Activated T-cell treated with anti-CD3 and anti-CD28 coated beads, Interleukin-2, amount 50 U/mL, for 24 hours (primary cell): ENCODE measurements around the gene GDNF.
"Not testable (repeated sequence)": the region's sequence is repeated elsewhere in the genome, so short reads cannot be mapped to it uniquely, and the experiment has no call there.

ENCODE experiments used
- DNase-seq: peaks from one replicate; pipeline ENCODE4 v3.0.0-alpha.2; 2020
- H3K27ac Mint-ChIP-seq: 2 replicates; pipeline ENCODE4 v1.8.0; 2020; ENCODE audit warnings: mild to moderate bottlenecking, mixed read lengths
- H3K27me3 Mint-ChIP-seq: 2 replicates; pipeline ENCODE4 v1.8.0; 2020; ENCODE audit warnings: mixed read lengths
- H3K36me3 Mint-ChIP-seq: 2 replicates; pipeline ENCODE4 v1.8.0; 2020; ENCODE audit warnings: low read depth, mixed read lengths
- H3K4me1 Mint-ChIP-seq: 2 replicates; pipeline ENCODE4 v1.8.0; 2020; ENCODE audit warnings: low read depth, mixed read lengths
- H3K4me3 Mint-ChIP-seq: 2 replicates; pipeline ENCODE4 v1.8.0; 2020; ENCODE audit warnings: mild to moderate bottlenecking, moderate library complexity, mixed read lengths
- H3K9me3 Mint-ChIP-seq: 2 replicates; pipeline ENCODE4 v1.8.0; 2020; ENCODE audit warnings: mixed read lengths

GDNF gene

GRCh38 chr5:37839407-37840052 lies at the start of gene GDNF:
GDNF (minus strand) TSS chr5:37840041; CDS start chr5:37834796, 5,245 bp downstream.
- H3K27ac Mint-ChIP-seq = no peak within 1 kb of the TSS
- H3K4me3 Mint-ChIP-seq = peak within 1 kb of the TSS; percentile 6
- peak; percentile 40 for DNase-seq

GRCh38 chr5:37888476-37888875 lies 48.6 kb upstream of the GDNF start:
- H3K27me3 Mint-ChIP-seq = peaks cover 3% of the 10 kb centered on the region

More at GRCh38 chr5:37839407-37840052, at the start of gene GDNF:
- peaks cover 34% of the 10 kb centered on the region for H3K4me1 Mint-ChIP-seq
- H3K27me3 Mint-ChIP-seq = peaks cover 81% of the 10 kb centered on the region
- no peaks in the 10 kb centered on the region for H3K36me3 Mint-ChIP-seq
- H3K9me3 Mint-ChIP-seq = no peaks in the 10 kb centered on the region

GRCh38 chr5:37886242-37886905 lies 46.5 kb upstream of the GDNF start:
- H3K36me3 Mint-ChIP-seq = no peaks in the 10 kb centered on the region
- no peak for DNase-seq
- H3K27ac Mint-ChIP-seq = no peak overlapping the region
- H3K27me3 Mint-ChIP-seq = peaks cover 9% of the 10 kb centered on the region
- no peaks in the 10 kb centered on the region for H3K9me3 Mint-ChIP-seq
- no peaks in the 10 kb centered on the region for H3K4me1 Mint-ChIP-seq
- no peak overlapping the region for H3K4me3 Mint-ChIP-seq

More at GRCh38 chr5:37888476-37888875, 48.6 kb upstream of the GDNF start:
- Mint-ChIP-seq H3K36me3 (no peaks in the 10 kb centered on the region), H3K4me3 (no peak overlapping the region), H3K4me1 (no peaks in the 10 kb centered on the region), H3K9me3 (no peaks in the 10 kb centered on the region), H3K27ac (no peak overlapping the region)
- no peak for DNase-seq

- no peaks in the 10 kb centered on the region for H3K4me1 Mint-ChIP-seq
- H3K9me3 Mint-ChIP-seq = no peaks in the 10 kb centered on the region
- peaks cover 9% of the 10 kb centered on the region for H3K27me3 Mint-ChIP-seq
- H3K27ac Mint-ChIP-seq = no peak overlapping the region
- no peaks in the 10 kb centered on the region for H3K36me3 Mint-ChIP-seq
- DNase-seq = no peak
- H3K4me3 Mint-ChIP-seq = no peak overlapping the region
These were observed 42.8 kb upstream of the GDNF start for GRCh38 chr5:37882636-37883035.

GRCh38 chr5:37881359-37881758 lies 41.5 kb upstream of the GDNF start:
- H3K36me3 Mint-ChIP-seq = no peaks in the 10 kb centered on the region
- no peaks in the 10 kb centered on the region for H3K4me1 Mint-ChIP-seq
- no peak overlapping the region for H3K27ac Mint-ChIP-seq
- no peaks in the 10 kb centered on the region for H3K9me3 Mint-ChIP-seq
- peaks cover 9% of the 10 kb centered on the region for H3K27me3 Mint-ChIP-seq
- no peak for DNase-seq
- H3K4me3 Mint-ChIP-seq = no peak overlapping the region

- DNase-seq = no peak
- no peaks in the 10 kb centered on the region for H3K4me1 Mint-ChIP-seq
- no peaks in the 10 kb centered on the region for H3K27me3 Mint-ChIP-seq
- no peak overlapping the region for H3K4me3 Mint-ChIP-seq
- no peak overlapping the region for H3K27ac Mint-ChIP-seq
- no peaks in the 10 kb centered on the region for H3K9me3 Mint-ChIP-seq
- no peaks in the 10 kb centered on the region for H3K36me3 Mint-ChIP-seq
These were observed 37.1 kb upstream of the GDNF start for GRCh38 chr5:37876943-37877342.

GRCh38 chr5:37876245-37876644 lies 36.4 kb upstream of the GDNF start:
- Mint-ChIP-seq H3K4me3 (no peak overlapping the region), H3K4me1 (no peaks in the 10 kb centered on the region), H3K9me3 (no peaks in the 10 kb centered on the region), H3K27ac (no peak overlapping the region), H3K27me3 (no peaks in the 10 kb centered on the region), H3K36me3 (no peaks in the 10 kb centered on the region)
- no peak for DNase-seq

- DNase-seq = no peak
- no peaks in the 10 kb centered on the region for H3K27me3 Mint-ChIP-seq
- no peaks in the 10 kb centered on the region for H3K4me1 Mint-ChIP-seq
- H3K9me3 Mint-ChIP-seq = no peaks in the 10 kb centered on the region
- no peaks in the 10 kb centered on the region for H3K36me3 Mint-ChIP-seq
- H3K27ac Mint-ChIP-seq = no peak overlapping the region
- no peak overlapping the region for H3K4me3 Mint-ChIP-seq
These were observed 35.4 kb upstream of the GDNF start for GRCh38 chr5:37875051-37875787.

- Mint-ChIP-seq H3K27me3 (no peaks in the 10 kb centered on the region), H3K4me1 (no peaks in the 10 kb centered on the region), H3K36me3 (no peaks in the 10 kb centered on the region), H3K9me3 (no peaks in the 10 kb centered on the region), H3K27ac (no peak overlapping the region), H3K4me3 (no peak overlapping the region)
- DNase-seq = no peak
These were observed 34.1 kb upstream of the GDNF start for GRCh38 chr5:37873988-37874387.

- no peak overlapping the region for H3K4me3 Mint-ChIP-seq
- H3K27ac Mint-ChIP-seq = no peak overlapping the region
- H3K9me3 Mint-ChIP-seq = no peaks in the 10 kb centered on the region
- H3K27me3 Mint-ChIP-seq = no peaks in the 10 kb centered on the region
- H3K36me3 Mint-ChIP-seq = no peaks in the 10 kb centered on the region
- DNase-seq = no peak
- H3K4me1 Mint-ChIP-seq = no peaks in the 10 kb centered on the region
These were observed 31.4 kb upstream of the GDNF start for GRCh38 chr5:37871023-37871815.

GRCh38 chr5:37869216-37869615 lies 29.4 kb upstream of the GDNF start:
- no peak for DNase-seq
- H3K27me3 Mint-ChIP-seq = peaks cover 8% of the 10 kb centered on the region
- H3K27ac Mint-ChIP-seq = no peak overlapping the region
- no peak overlapping the region for H3K4me3 Mint-ChIP-seq
- no peaks in the 10 kb centered on the region for H3K4me1 Mint-ChIP-seq
- no peaks in the 10 kb centered on the region for H3K36me3 Mint-ChIP-seq
- H3K9me3 Mint-ChIP-seq = no peaks in the 10 kb centered on the region

- peaks cover 11% of the 10 kb centered on the region for H3K27me3 Mint-ChIP-seq
- no peaks in the 10 kb centered on the region for H3K9me3 Mint-ChIP-seq
- H3K36me3 Mint-ChIP-seq = no peaks in the 10 kb centered on the region
- no peak overlapping the region for H3K27ac Mint-ChIP-seq
- H3K4me1 Mint-ChIP-seq = no peaks in the 10 kb centered on the region
- H3K4me3 Mint-ChIP-seq = no peak overlapping the region
- DNase-seq = no peak
These were observed 27.8 kb upstream of the GDNF start for GRCh38 chr5:37867654-37868053.

- H3K36me3 Mint-ChIP-seq, H3K4me1 Mint-ChIP-seq, H3K4me3 Mint-ChIP-seq, H3K27ac Mint-ChIP-seq, DNase-seq, H3K9me3 Mint-ChIP-seq: not testable (repeated sequence)
- peaks cover 23% of the 10 kb centered on the region for H3K27me3 Mint-ChIP-seq
These were observed 23.1 kb upstream of the GDNF start for GRCh38 chr5:37862907-37863306.

GRCh38 chr5:37860206-37860605 lies 20.4 kb upstream of the GDNF start:
- Mint-ChIP-seq H3K4me1 (no peaks in the 10 kb centered on the region), H3K27me3 (peaks cover 22% of the 10 kb centered on the region), H3K36me3 (no peaks in the 10 kb centered on the region), H3K27ac (no peak overlapping the region), H3K9me3 (no peaks in the 10 kb centered on the region), H3K4me3 (no peak overlapping the region)
- no peak for DNase-seq
